Loucy (cell line): ENCODE data around the gene HERC3.

ENCODE experiments used
- CTCF ChIP-seq: fragments of 200-600 bp; sonication (generic); conservative IDR thresholded peaks from 2 replicates; pipeline ENCODE4 v1.5.1; 2014; ENCODE audit warnings: mild to moderate bottlenecking, antibody characterized with exemption, low read length
- EZH2phosphoT487 ChIP-seq: fragments of 200-600 bp; IDR thresholded peaks from 2 replicates; pipeline ENCODE4 v1.6.1; 2018; ENCODE audit warnings: antibody characterized with exemption, mild to moderate bottlenecking, moderate library complexity, borderline replicate concordance

GRCh38 chr4:88722828-88723227, 130.5 kb downstream of the HERC3 start:
- TF ChIP-seq CTCF (no peak), EZH2phosphoT487 (no peak)
